ENCODE data around the gene AHNAK. TPM values are rescaled to one million over a fixed set of nuclear protein-coding genes. Genes with fewer than 3 reads are reported as not detected.
"Not testable (repeated sequence)": the region's sequence is repeated elsewhere in the genome, so short reads cannot be mapped to it uniquely, and the experiment has no call there.

Gene AHNAK
- polyA plus RNA-seq, 4 donors: 189 to 439 (median 222) TPM

DNA sequence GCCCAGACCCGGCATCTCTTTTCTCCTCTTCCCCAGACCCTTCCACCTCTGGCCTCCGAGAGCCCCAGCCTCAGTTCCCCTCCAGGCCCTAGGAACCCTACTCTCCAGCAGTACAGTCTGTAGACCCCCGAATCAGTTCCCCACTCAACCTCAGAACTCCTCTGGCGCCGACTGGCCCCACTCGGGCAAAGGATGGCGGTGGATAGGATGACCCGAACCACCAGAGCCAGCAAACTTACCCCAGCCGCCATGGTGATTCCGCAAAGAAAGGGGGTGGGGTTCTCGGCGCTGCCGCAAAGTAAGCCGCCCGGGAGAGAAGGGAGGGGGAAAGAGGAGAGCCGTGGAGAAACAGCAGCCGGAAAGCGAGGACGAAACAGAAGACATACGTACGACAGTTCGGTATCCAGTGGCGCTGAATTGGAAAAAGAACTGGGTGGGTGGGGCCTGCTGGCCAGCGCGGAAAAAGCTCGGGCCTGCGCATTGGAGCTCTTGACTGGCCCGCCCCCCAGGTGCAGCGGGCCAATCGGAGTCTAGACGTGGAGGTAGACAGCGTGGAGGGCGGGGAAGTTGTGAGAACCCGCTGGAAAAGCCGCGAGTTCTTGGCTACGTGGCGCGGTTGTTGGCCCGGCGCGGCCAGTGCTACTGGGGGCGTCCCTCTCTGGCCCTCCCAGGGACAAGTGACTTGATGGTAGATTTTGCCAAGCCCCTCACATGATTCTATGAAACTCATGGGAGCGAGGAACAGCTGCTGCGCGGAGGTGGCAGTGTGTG, 27.2 kb upstream of the AHNAK start, which contains the start of gene EEF1G:
Gene EEF1G (minus strand): TSS at position 300 of the 771 bp plus-strand sequence. CDS start 49 bp downstream, at position 251.
- peak; percentile 97 to 100 (median 98) for DNase-seq (ENCODE audit: low read depth in 4 of 4, low spot score in 3 of 4)

DNA sequence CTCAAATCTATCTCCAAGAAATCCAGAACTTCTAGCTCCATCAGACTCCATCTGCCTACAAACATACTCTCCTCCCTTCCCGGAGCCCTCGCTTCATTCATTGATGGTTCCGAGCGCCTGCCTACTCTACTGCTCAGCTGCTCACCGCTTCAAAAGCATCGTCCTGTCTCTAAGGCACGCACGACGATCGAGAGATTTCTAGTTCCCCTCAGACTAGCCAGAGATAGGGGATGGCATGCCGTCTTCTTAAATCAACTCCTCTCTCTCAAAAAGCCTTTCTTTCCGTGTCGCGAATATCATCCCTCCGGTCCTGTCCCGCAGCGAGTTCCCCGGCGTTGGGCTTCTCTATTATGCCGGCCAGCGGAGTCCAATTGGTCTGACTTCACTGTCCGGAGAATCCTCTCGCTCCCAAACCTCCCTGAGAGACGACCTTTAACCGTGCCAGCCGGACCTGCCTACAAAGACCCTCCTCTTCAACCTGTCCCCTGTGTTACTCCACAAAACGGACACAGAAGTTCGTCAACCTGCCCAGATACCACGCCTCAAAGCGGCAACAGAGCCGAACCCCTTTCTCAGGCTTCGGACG, 26.5 kb upstream of the AHNAK start:
- DNase-seq (ENCODE audit: low read depth in 4 of 4, low spot score in 3 of 4): no peak

DNA sequence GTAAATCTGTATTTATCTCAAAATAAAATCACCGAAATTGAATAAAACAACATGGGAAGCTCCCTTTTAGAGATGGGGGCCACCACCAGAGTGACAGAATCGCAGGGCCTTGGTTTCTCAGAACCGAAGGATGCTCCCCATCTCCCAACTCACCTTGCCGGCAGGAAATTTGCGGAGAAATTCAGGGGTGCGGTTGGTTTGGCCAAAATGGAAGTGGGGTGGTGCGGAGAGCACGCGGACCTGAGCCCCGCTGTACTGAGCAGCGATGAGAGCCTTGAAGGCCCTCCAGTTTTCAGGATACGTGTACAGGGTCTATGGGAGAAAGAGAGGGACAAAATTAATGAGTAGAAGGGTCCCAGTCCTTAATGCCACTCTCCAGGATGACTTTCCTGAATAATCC, 25.8 kb upstream of the AHNAK start:
- no peak for DNase-seq (ENCODE audit: low read depth in 4 of 4, low spot score in 3 of 4)

DNA sequence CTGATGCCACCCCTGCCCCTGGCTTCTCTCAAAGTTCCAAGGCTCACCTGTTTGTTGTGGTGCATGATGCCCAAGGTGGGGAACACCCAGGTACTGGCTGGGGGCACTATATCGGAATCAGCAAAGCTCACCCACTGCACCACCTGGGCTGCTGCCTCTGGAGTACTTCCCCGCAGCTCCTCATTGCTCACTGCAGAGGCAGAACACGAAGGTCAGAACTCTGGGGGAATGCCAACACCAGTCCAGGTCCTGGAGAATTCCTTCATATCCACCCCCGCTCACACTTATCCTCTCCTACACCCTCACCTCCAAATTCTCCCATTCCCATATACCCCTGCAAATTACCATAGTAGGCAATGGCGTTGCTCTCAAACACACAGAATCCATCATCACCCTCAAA, 24.9 kb upstream of the AHNAK start:
- DNase-seq (ENCODE audit: low read depth in 4 of 4, low spot score in 3 of 4): not testable (repeated sequence)

DNA sequence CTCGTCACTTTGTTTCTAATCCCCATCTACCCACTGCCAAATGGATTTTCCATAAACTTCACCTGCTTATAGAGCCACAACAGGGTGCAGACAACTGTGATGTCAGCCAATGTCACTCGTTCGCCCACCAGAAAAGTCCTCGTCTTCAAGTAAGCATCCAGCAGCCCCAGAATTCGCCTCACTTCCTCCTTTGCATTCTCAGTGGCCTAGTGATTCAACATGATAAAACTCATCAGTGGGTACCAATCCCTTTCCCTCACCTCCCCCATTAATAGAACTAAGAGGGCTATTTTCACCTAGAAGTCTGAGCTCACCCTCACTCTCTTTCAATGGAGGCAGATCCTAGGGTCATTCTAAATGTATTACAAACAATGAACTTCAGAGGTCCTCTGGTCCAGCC, 24.3 kb upstream of the AHNAK start:
- not testable (repeated sequence) for DNase-seq (ENCODE audit: low read depth in 4 of 4, low spot score in 3 of 4)

DNA sequence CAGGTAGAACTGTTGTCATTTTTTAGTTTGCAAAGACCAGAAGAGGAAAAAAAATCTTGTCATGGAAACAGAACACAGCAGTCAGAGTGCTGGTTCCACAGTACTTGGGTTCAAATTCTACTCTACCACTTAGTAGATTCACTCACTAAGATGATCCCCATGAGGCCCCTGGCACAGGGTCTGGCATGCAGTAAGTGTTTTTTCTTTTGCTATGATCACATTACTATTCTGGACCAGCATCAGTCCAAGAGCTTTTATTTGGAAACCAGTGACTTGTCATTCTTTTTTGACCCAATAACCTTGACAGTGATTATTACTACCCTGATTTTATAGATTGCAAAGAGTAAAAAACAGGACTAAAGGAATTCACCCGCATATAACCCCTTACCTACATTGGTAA, 23.0 kb upstream of the AHNAK start:
- DNase-seq (ENCODE audit: low read depth in 4 of 4, low spot score in 3 of 4): no peak

DNA sequence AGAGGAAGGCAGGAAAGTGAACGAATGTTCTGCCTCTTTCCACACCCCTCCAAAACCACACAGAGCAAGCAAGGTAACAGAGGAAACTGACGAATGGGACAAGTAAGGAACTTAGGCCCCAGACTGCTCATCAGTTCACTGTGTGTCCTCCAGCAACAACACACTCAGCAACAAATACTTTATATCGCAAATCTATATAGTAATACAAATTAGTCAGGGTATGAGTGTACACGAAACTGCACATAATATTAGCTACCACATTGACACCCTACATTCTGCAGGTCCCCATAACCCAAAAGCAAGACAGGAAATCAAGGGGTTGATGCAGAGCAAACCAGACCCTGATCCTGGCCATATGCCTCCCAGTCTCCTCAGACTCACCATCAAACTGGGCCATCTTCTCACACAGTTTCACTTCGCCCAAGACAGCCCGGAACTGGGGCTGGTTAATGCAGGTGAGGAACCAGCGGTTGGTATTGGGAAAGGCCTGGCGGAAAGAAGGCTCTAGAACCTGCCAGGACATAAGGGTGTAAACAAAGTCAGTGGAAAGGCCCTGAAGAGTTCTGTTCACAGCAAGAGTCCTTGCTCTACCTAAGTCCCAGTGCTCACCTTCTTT, 20.5 kb upstream of the AHNAK start:
- DNase-seq (ENCODE audit: low read depth in 4 of 4, low spot score in 3 of 4): no peak

DNA sequence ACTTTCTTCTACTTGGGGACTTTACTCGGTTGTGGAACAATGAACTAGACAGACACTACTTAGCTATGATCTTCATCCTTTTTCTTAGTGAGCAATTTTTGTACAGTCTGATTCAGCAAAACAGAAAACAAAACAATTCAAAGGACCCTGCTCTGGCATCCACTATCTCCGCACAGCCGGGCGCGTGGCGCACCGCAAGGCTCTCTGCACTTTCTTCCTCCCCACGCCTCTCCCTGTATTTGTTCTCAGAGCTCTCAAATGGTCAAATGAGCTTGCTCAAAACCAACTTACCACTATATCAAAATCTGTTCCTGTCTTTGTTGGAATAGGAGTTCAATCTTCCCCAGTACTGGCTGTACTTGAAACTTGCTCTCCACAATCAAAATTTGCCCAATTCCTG, 19.6 kb upstream of the AHNAK start:
- DNase-seq (ENCODE audit: low read depth in 4 of 4, low spot score in 3 of 4): no peak

DNA sequence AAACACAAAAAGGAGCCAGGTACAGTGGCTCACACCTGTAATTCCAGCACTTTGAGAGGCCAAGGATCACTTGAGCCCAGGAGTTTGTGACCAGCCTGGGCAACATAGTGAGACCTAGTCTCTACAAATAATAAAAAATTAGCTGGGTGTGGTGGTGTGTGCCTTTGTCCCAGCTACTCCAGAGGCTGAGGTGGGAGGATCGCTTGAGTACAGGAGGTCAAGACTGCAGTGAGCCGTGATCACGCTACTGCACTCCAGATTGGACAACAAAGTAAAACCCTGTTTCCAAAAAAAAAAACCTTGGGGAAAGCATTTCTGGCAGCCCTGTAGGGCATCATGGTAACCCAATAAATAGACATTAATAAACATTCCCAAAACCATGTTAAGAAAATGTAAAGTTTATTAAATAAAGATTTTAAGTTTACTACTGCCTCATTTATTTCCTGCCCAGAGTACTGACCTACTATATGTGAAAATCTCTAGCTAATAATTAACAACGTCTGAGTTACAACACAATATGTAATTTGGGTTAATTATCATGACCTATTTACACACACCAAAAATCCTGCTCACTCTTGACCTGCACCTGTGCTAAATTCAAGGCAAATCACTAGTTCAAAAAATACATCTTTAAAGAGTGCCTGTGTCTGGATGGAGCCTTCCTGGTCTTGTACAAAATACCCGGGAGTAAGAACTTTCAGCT, 18.6 kb upstream of the AHNAK start:
- DNase-seq (ENCODE audit: low read depth in 4 of 4, low spot score in 3 of 4): no peak

DNA sequence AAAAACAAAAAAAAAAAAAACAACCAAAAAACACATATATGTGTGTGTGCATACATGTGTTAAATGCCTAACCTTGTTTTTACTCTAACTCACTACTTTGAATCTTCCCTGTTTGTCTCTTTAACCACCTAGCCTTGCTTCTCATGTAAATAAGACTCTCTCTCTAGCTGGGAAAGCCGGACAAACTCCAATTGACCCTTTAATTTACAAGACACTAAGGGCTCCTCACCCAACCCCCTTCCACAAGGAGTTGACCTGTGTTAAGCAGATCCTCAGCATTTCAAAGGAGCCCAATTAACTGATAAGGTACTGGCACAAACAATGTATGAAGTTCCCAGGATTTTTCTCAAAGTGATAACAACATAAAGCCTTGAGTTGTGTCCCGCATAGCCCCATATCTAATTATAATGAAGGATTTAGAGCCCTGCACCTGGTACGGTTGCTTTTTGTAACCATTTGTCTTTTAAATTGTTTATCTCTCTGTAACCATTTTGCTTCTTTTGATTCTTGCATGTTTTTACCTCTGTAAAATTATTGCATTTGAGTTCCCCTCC, 15.1 kb upstream of the AHNAK start:
- DNase-seq (ENCODE audit: low read depth in 4 of 4, low spot score in 3 of 4): not testable (repeated sequence)

DNA sequence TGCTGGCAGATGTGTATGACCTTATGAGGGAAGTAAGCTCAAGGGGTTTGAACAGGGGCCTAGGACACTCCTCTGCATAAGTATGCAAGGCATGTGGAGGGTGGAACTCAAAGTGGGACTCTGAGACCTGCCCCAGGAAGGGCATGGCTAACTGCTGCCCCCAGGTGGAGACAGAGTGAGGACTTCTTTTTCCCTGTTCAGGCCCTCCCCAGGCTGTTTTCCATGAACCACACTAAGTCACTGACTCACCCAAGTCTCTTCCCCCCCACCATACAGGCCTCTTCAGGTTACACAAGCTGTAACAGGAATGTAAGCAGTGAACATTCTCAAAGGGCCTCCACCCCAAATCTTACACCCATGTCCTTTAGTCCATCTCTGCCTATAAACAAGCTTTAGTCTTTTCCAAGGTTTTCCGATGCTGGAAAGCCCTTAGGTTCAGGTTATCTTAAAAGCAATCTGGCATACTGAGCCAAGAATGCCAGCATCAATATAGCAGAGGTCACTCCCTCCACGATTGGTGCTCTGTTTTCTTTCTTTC, 14.0 kb upstream of the AHNAK start:
- DNase-seq (ENCODE audit: low read depth in 4 of 4, low spot score in 3 of 4): no peak

DNA sequence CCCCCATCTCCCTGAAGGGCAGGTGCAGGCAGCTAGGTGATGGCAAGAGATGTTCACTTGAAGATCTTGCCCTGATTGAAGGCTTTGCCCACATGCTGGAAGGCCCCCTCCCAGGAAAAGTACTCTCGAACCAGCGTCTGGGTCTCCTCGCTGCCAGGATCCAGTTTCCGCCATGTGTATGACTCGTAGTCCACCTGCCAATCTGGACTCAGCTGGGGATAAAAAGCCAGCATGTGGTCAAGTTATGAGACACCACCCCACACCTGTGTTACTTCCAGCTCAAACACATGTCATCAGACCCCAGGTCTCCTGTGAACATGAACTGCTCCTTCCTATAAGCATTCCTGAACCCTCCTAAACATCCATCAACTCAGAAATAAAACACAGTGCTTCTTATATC, 13.0 kb upstream of the AHNAK start:
- DNase-seq (ENCODE audit: low read depth in 4 of 4, low spot score in 3 of 4): not testable (repeated sequence)

DNA sequence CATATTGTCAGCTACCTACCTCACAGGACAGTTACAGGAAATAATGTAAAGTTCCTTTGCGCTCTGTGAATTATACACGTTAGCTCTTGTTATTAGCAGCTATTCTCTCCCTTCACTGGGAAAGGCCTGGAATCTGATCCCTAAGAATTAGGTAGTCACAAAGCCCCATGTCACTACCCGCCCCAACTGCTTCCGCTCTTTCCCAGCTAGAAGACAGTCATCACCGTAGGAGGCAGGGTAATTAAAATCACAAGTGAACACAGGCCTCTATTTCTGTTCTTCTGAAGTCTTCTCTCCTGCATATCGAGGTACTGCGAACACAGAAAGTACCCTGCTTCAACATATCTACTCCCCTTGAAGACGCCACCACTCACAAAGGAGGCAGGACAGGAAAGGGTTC, 12.6 kb upstream of the AHNAK start:
- DNase-seq (ENCODE audit: low read depth in 4 of 4, low spot score in 3 of 4): no peak

DNA sequence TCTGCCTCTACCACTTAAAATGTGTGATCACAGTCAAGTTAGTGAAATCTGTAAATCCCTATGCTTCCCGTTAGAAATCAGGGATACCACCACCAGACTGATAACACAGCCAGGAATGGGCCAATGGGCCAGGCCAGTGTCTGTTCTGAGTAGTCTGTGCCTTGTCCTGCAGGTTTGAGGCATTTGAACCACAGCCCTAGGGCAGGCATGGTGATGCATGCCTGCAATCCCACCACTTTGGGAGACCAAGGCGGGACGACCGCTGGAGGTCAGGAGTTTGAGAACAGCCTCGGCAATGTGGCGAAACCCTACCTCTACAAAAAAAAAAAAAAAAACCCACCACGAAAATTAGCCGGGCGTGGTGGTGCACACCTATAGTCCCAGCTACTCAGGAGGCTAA, 12.1 kb upstream of the AHNAK start:
- DNase-seq (ENCODE audit: low read depth in 4 of 4, low spot score in 3 of 4): no peak

DNA sequence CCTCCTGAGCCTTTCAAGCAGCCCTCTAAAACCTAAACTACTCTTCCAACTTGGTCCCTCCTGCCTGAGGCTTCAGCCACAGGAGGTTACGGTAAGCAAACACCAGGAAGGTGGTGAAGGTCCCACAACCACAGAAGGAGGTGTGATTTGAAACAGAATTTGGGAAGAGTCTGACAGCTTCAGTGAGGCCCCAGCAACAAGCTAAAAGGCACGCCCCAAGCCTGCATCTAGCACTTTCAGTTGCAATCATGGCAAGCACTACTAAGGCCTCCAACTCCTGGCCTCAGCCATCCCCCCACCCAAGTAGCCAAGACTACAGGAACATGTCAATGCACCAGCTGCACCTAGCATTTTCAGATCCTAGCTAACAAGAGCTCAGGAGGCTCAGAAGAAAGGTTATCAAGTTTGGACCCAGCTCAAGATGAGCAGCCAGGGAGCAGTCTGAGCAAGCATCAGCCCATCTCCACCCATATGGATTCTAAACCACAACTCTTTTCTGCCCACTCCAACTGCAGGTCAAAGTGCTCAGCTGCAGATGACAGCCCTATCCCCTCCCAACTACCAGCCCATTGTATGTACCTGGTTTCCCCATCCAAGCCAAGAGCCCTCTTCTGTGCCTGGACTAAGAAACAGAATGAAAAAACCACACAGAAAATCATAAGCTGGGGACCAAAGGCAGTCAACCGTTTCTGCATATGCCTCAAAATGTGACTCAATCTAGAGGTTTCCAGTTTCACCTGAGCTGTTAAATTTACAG, 10.4 kb upstream of the AHNAK start:
- no peak for DNase-seq (ENCODE audit: low read depth in 4 of 4, low spot score in 3 of 4)

DNA sequence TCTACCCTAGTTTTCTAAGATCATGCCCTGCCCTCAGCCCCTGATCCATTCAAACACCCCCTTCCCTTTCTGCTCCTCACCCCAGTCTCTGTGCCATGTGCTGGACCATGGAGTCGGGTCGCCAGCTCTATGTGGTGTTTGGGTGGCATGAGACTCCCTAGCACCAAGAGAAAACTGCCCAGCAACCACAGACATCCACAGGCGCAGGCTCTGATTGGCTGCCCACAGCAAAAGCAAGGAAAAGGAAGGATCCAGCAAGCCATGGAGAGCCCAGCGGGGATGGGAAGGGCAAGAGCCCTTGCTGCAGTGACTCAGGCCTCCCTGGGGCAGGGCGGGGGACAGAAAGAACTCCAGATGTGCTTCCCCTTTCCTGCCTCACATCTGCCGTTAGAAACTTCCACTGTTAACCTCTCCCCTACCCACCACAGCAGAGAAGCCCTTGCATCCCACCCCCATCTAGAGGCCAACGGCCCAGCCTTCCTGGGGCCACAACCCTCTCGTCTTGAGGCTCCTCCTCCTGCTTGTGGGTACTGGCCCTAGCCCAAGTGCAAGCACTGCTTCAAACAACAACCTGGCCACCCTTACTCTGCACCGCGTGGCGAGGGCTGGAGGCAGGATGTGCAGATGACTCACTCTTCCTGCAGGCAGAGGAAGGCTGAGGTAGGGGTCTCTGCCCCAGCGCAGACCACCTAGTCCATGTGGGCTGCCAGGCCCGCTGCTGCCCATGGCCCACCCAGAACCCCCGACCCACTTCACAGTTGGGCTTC, 9.7 kb upstream of the AHNAK start:
- DNase-seq (ENCODE audit: low read depth in 4 of 4, low spot score in 3 of 4): no peak

DNA sequence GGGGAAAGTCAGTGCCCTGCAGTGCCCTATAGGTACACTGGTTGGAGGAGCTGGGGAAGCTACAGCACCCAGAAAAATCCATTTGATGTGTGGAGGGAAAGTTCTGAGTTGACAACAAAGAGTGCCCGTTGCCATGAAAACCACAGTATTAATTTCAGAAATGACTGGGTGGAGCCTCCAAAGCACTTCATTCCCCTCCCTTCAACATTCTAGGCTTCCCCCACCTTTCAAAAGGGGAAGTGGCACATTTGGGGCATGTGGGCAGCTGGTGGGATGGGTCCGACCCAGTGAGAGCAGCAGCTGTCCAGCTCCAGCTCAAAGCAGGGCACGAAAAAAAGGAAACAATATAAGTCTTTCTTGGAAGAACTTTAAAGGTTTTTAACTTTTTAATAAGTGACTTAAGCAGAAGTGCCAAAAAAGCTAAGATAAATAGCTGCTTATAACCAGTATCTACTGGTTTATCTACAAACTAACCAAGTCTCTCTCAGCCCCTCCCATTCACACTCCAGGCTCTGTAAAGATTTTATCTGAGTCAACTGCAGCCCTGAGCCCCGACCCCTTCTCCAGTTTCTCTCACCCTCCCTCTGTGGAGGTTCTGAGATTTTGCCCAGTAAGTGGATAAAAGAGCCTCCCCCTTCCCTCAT, 9.0 kb upstream of the AHNAK start:
- DNase-seq (ENCODE audit: low read depth in 4 of 4, low spot score in 3 of 4): no peak

DNA sequence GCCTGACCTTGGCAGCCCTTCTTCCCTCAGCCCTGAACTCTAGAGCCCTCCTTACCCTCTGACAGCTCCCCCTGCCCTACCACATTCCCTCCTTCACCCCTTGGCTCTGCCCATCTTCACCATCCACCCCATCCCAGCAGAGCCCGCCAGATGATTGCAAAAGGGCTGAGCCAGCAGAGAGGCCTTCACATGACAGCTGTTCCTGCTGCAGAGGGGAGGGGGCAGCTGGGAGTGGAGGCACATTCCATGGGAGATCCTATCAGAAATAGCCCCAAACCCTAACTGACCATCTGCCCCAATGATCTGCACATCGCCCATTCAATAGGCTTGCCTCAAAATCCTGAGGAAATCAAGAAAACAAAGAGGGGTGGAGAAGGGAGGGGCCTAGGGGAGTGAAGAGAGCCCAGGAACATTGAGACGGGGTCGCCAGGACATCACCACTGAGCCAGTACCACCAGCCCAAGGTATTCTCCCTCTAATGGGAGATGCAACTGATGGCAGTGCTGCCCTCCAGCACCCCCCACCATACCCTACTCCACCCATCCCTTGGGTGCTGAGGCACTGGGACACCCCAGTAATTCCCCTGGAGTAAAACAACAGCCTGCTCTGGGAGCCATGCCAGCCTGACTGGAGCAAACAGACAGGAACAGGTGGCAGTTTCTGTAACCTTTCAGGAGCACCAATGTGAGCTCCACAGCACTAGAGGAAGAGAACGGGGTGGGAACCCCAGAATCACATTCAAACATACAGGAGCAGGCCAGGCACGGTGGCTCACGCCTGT, 8.0 kb upstream of the AHNAK start:
- no peak for DNase-seq (ENCODE audit: low read depth in 4 of 4, low spot score in 3 of 4)
